Heart right ventricle (tissue), 16 donors: ENCODE results near the gene JMJD6. TPM values are rescaled to one million over a fixed set of nuclear protein-coding genes. Genes with fewer than 3 reads are reported as not detected.

Experiments used
- ATAC-seq, 8 donors: fragments of 200-7000 bp; cut with Tn5 transposase; one replicate each; pipeline ENCODE4 v1.9.1; 2020; ENCODE audit warnings: mild to moderate bottlenecking in 8 of 8, moderate library complexity in 8 of 8, moderate number of reproducible peaks in 1 of 8
- DNase-seq, 2 donors: peaks; one replicate each; pipeline ENCODE4 v3.0.0-alpha.2; 2020
- H3K27ac ChIP-seq, 10 donors: fragments of 200-600 bp; sonication (generic) in 2 of 10; one replicate each; pipeline versions ENCODE4 v1.5.0 to v1.8.0; 2020 to 2022; ENCODE audit warnings: mild to moderate bottlenecking in 3 of 10
- H3K27me3 ChIP-seq, 7 donors: fragments of 200-600 bp; one replicate each; pipeline ENCODE4 v1.8.0; 2021 to 2022; ENCODE audit warnings: mild to moderate bottlenecking in 2 of 7
- H3K36me3 ChIP-seq, 9 donors: fragments of 200-600 bp; sonication (generic) in 1 of 9; one replicate each; pipeline versions ENCODE4 v1.5.0 to v1.8.0; 2020 to 2022; ENCODE audit warnings: mild to moderate bottlenecking in 2 of 9
- H3K4me1 ChIP-seq, 9 donors: fragments of 200-600 bp; sonication (generic) in 1 of 9; one replicate each; pipeline versions ENCODE4 v1.5.0 to v1.8.0; 2020 to 2022; ENCODE audit warnings: mild to moderate bottlenecking in 4 of 9
- H3K4me3 ChIP-seq, 10 donors: fragments of 200-600 bp; sonication (generic) in 2 of 10; one replicate each; pipeline versions ENCODE4 v1.5.0 to v1.8.0; 2020 to 2022; ENCODE audit warnings: mild to moderate bottlenecking in 7 of 10, moderate library complexity in 2 of 10
- H3K9me3 ChIP-seq, 11 donors: fragments of 200-600 bp in 10 of 11; sonication (generic) in 2 of 11; one replicate each; pipeline versions ENCODE4 v1.5.0 to v1.8.0; 2013 to 2022; ENCODE audit warnings: mild to moderate bottlenecking in 2 of 11, control low read depth in 1 of 11, moderate library complexity in 1 of 11
- CTCF ChIP-seq, 9 donors: fragments of 200-600 bp; sonication (generic) in 2 of 9; IDR thresholded peaks; one replicate each; pipeline versions ENCODE4 v1.5.0 to v1.8.0; 2021 to 2022; ENCODE audit warnings: antibody characterized with exemption in 9 of 9, mild to moderate bottlenecking in 5 of 9, moderate library complexity in 1 of 9
- WGBS, 2 donors: extraction: QIAGEN DNeasy Blood & Tissue Kit; methylation state at CpG; one replicate each; pipeline ENCODE4 v1.1.7; 2013; ENCODE audit warnings: inconsistent platforms in 1 of 2; 5-methylcytosine and 5-hydroxymethylcytosine counted together
- intact Hi-C, 10 donors: fragments of 100-400 bp; cut with DNase I; formaldehyde crosslinking; loops; one replicate each; pipeline versions ENCODE4 v1.11.1 to v1.14.2; 2022
- polyA plus RNA-seq, 2 donors: library from polyadenylated mRNA; stranded (reverse); fragments of 200-250 nt; gene quantifications; one replicate each; pipeline ENCODE4 v1.2.3, GENCODE V29; 2013
- total RNA-seq, 10 donors: library from RNA; stranded (reverse); fragmentation: NEBNext Ultra II Directional in 3 of 10; extraction: Animal tissue kit (Norgen Biotek cat#: 25700) in 3 of 10; gene quantifications; one replicate each; pipeline versions ENCODE4 v1.2.1 to v1.2.4, GENCODE V29; 2021 to 2023
- donor health status: Arrhythmogenic right ventricular cardiomyopathy.
- donor health status: ischemic (EF 13 %, LVEDD 7.1; RV severe dilation, severe dysfunction).
- donor health status: healthy with polysubstance abuse.
- donor health status: DM: no; HTN: yes; CAD: no.
- donor health status: DM: no; HTN: no; CAD: no.
- donor health status: ischemic (EF 25% LVEDD 6.9; RV normal size, moderate dysfunction).
- donor health status: ischemic (EF 25% LVEDD 5.7; RV mildly dilated, moderate dysfunction).
- donor health status: healthy.
- donor health status: DM: yes; HTN: yes; CAD: no.
- donor health status: Ischemic cardiomyopathy.
- donor health status: ischemic (EF 35%, LVEDD 5.7; RV mildly dilated, moderate dysfunction).
- donor health status: nonischemic (EF 11% LVEDD 7.7; RV severe dilation, severe dysfunction).
- donor health status: DM: yes; HTN: yes; CAD: no.
- donor health status: PGD.
- donor health status: ischemic (EF 29% LVEDD 5.4; RV normal size, mild dysfunction).
- donor health status: nonischemic (EF 23%, LVEDD 6.1; RV moderate dilation, normal function).

Gene JMJD6
- total and polyA plus RNA-seq, 12 donors = 34.6 to 79.3 (median 43.2) TPM

- no peak for ATAC-seq
- 86 to 90% methylated on average over 7 of the region's 7 CpGs for WGBS, 2 donors
- intact Hi-C loops = loop anchor here in 3 of 10 donors (5.0 kb wide), 2 partner anchors 33 to 127 kb away; no protein-coding TSS in a partner anchor
Measured at GRCh38 chr17:76684756-76685155, 41.6 kb downstream of the JMJD6 start.

GRCh38 chr17:76683921-76684745 is 42.3 kb downstream of the JMJD6 start:
- no peak for TF ChIP-seq CTCF (IDR thresholded peaks at IDR 0.05)
- peaks cover 0 to 67% (median 9%) of the 10 kb centered on the region in 9 donors for H3K36me3 ChIP-seq
- intact Hi-C loops = loop anchor here in 3 of 10 donors (5.0 kb wide), 2 partner anchors 33 to 127 kb away; no protein-coding TSS in a partner anchor
- H3K27me3 ChIP-seq = no peaks in the 10 kb centered on the region
- peaks cover 55 to 88% (median 77%) of the 10 kb centered on the region in 9 donors for H3K4me1 ChIP-seq
- no peak overlapping the region for H3K4me3 ChIP-seq
- DNase-seq (no peak), ATAC-seq (no peak)
- 77 to 80% methylated on average over 25 of the region's 25 CpGs for WGBS, 2 donors
- H3K27ac ChIP-seq = peak overlapping the region in 7 of 10 donors; percentile 20 to 99 (median 96)
- no peaks in the 10 kb centered on the region for H3K9me3 ChIP-seq

More at GRCh38 chr17:76684756-76685155, 41.6 kb downstream of the JMJD6 start:
- no peak for DNase-seq
- no peak for TF ChIP-seq CTCF (IDR thresholded peaks at IDR 0.05)
- Histone ChIP-seq H3K27ac (peak overlapping the region in 9 of 10 donors; percentile 39 to 99 (median 95)), H3K27me3 (no peaks in the 10 kb centered on the region), H3K36me3 (peaks cover 0 to 64% (median 9%) of the 10 kb centered on the region in 9 donors), H3K9me3 (no peaks in the 10 kb centered on the region), H3K4me3 (no peak overlapping the region), H3K4me1 (peaks cover 61 to 94% (median 81%) of the 10 kb centered on the region in 9 donors)

GRCh38 chr17:76683011-76683755 is 43.2 kb downstream of the JMJD6 start:
- ATAC-seq (no peak), DNase-seq (no peak)
- Histone ChIP-seq H3K4me1 (peaks cover 48 to 79% (median 69%) of the 10 kb centered on the region in 9 donors), H3K27me3 (no peaks in the 10 kb centered on the region), H3K27ac (peak overlapping the region; percentile 39 to 99 (median 90)), H3K9me3 (no peaks in the 10 kb centered on the region), H3K36me3 (peaks cover 0 to 77% (median 9%) of the 10 kb centered on the region in 9 donors), H3K4me3 (no peak overlapping the region)
- WGBS, 2 donors = 60 to 64% methylated on average over 18 of the region's 18 CpGs
- intact Hi-C loops = loop anchor here in 3 of 10 donors (5.0 kb wide), 2 partner anchors 34 to 126 kb away; no protein-coding TSS in a partner anchor
- peak in 3 of 9 donors; percentile 4 to 12 (median 12) for TF ChIP-seq CTCF (IDR thresholded peaks at IDR 0.05)

GRCh38 chr17:76682296-76682695 is 44.1 kb downstream of the JMJD6 start:
- TF ChIP-seq CTCF (IDR thresholded peaks at IDR 0.05) = no peak
- H3K27ac ChIP-seq = peak overlapping the region; percentile 49 to 99 (median 90)
- H3K27me3 ChIP-seq = no peaks in the 10 kb centered on the region
- ATAC-seq = peak; percentile 21 to 72 (median 49)
- 45 to 50% methylated on average over 12 of the region's 12 CpGs for WGBS, 2 donors
- peak; percentile 58 to 61 for DNase-seq
- H3K36me3 ChIP-seq = peaks cover 0 to 82% (median 16%) of the 10 kb centered on the region in 9 donors
- no peaks in the 10 kb centered on the region for H3K9me3 ChIP-seq
- H3K4me3 ChIP-seq = peak overlapping the region in 3 of 10 donors; percentile 6 to 14 (median 7)
- H3K4me1 ChIP-seq = peaks cover 39 to 70% (median 60%) of the 10 kb centered on the region in 9 donors
- intact Hi-C loops = loop anchor here in 3 of 10 donors (5.0 kb wide), 2 partner anchors 35 to 125 kb away; no protein-coding TSS in a partner anchor
